HCT116 (cell line): Measurements from ENCODE around the gene SND1.

Experiments
- CEBPB ChIP-seq: IDR thresholded peaks from 2 replicates; pipeline ENCODE4 v1.6.1; 2012; ENCODE audit warnings: low read depth
- CTCF ChIP-seq, 3 experiments: fragments of 200-600 bp in 1 of 3; sonication (generic) in 1 of 3; IDR thresholded peaks in 2 of 3; conservative IDR thresholded peaks in 1 of 3; 2 replicates each; pipeline ENCODE4 v1.5.1; 2012 to 2017; ENCODE audit warnings: low read depth in 2 of 3, low read length in 2 of 3, antibody characterized with exemption in 1 of 3, borderline replicate concordance in 1 of 3, control low read depth in 1 of 3, mild to moderate bottlenecking in 1 of 3, mixed read lengths in 1 of 3, mixed run types in 1 of 3, moderate library complexity in 1 of 3; ENCODE audit not compliant: insufficient read depth in 1 of 3
- EZH2 ChIP-seq: fragments of 200-600 bp; sonication (generic); IDR thresholded peaks from 2 replicates; pipeline ENCODE4 v1.6.1; 2017; ENCODE audit warnings: antibody characterized with exemption, mixed run types
- EZH2phosphoT487 ChIP-seq: fragments of 200-600 bp; IDR thresholded peaks from 2 replicates; pipeline ENCODE4 v1.6.1; 2018; ENCODE audit warnings: antibody characterized with exemption, borderline replicate concordance
- JUND ChIP-seq: IDR thresholded peaks from 2 replicates; pipeline ENCODE4 v1.6.1; 2012
- POLR2A ChIP-seq: IDR thresholded peaks from 2 replicates; pipeline ENCODE4 v1.7.0; 2011; ENCODE audit warnings: borderline replicate concordance; ENCODE audit not compliant: insufficient read depth, insufficient read length; ENCODE audit errors: extremely low read depth
- RAD21 ChIP-seq: IDR thresholded peaks from 2 replicates; pipeline ENCODE4 v1.6.1; 2012; ENCODE audit warnings: low read depth, mild to moderate bottlenecking
- TCF7L2 ChIP-seq: IDR thresholded peaks from 2 replicates; pipeline ENCODE4 v1.7.0; 2011; ENCODE audit warnings: borderline replicate concordance, inconsistent platforms; ENCODE audit not compliant: insufficient read depth, insufficient read length; ENCODE audit errors: extremely low read depth
- ZFX ChIP-seq: fragments of 450-650 bp; IDR thresholded peaks from 2 replicates; pipeline ENCODE4 v1.6.1; 2017
- TF ChIP-seq, protein P1 (sequence below): IDR thresholded peaks from 2 replicates; pipeline ENCODE4 v1.6.1; 2012
- TF ChIP-seq, protein P2 (sequence below): IDR thresholded peaks from 2 replicates; pipeline ENCODE4 v1.6.1; 2012

DNA sequence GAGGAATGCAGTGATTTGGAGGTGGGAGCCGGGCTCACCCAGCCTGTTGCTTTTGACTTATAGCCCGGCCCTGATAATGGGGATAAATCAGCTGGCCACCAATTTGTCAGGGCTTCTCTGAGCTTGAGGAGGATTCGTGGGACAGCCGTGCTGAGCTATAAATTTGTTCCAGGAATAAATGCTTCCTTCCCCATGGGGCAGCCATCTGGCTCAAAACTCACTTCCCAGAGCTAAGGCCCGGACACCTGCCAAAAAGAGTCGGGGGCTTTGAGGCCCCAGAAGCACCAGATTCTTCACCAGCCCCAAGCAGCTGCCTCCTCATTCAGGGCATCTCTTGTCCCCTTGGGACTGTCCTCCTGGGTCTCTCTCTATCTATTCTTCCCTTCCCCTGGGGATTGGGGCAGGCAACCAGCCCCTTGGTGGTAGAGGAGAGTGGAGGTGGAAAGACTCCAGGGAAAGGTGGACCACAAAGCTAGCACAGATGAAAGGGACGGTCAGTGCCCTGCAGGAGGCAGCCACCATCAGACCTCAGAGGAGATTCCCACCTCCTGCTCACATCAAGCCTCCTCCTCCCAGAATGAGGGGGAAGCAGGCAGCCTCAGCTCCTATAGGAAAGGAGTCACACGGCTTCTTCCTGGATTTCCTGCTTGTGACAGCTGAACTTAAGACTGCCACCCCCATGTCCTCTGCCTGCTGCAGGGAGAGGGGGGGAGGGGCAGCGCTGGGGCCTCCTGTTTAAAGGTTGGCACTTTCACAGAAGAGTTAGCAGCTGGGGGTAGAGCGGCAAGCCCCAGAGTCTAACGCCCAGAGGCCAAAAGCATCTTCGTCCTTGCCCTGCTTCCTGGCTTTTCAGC, 423.5 kb downstream of the SND1 start:
- TF ChIP-seq CTCF (IDR thresholded peaks at IDR 0.05 in 2 of 3, conservative IDR thresholded peaks at IDR 0.05 in 1 of 3; ENCODE audit: borderline replicate concordance in 1 of 3, insufficient read depth in 1 of 3, low read depth in 2 of 3, low read length in 2 of 3) (no peak), JUND (no peak), EZH2 (no peak), EZH2phosphoT487 (no peak), ZFX (no peak), RAD21 (no peak), CEBPB (no peak), POLR2A (no peak), TCF7L2 (no peak)
- TF ChIP-seq, protein P1, sequence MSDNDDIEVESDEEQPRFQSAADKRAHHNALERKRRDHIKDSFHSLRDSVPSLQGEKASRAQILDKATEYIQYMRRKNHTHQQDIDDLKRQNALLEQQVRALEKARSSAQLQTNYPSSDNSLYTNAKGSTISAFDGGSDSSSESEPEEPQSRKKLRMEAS: no peak
- TF ChIP-seq, protein P2, sequence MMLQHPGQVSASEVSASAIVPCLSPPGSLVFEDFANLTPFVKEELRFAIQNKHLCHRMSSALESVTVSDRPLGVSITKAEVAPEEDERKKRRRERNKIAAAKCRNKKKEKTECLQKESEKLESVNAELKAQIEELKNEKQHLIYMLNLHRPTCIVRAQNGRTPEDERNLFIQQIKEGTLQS: no peak
